Measurements from ENCODE around the gene CIRBP. TPM values are rescaled to one million over a fixed set of nuclear protein-coding genes. Genes with fewer than 3 reads are reported as not detected.

Gene CIRBP
- total and polyA plus RNA-seq, 2 of the 13 experiments (the other 11 are each of a cell fraction or from before 2014, with no cell fraction given): 133 to 140 TPM

DNA sequence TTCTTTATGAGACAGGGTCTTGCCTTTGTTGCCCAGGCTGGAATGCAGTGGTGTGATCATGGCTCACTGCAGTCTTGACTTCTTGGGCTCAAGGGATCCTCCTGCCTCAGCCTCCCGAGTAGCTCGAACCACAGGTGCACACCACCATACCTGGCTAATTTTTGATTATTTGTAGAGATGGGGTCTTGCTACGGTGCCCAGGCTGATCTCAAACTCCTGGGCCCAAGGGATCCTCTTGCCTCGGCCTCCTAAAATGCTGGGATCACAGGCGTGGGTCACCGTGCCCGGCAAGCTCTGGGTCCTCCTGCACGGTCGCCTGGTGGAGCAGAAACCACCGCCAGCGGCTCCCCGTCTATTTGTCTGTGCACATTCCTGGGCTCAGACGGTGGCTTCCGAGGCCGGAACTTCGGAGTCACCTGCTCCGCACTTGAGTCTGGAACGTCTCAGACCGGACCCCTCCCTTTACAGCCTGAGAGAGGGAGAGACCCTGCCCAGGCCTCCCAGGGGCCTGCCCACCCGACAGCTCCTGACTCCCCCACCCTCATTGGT is 38.7 kb downstream of the CIRBP start (continued):
- TF ChIP-seq NR2F6 (IDR thresholded peaks at IDR 0.05) (no peak), NR2F6 (CRISPR knock-in tag; IDR thresholded peaks at IDR 0.05) (no peak), ZNF230 (CRISPR knock-in tag; IDR thresholded peaks at IDR 0.05) (no peak), ZNF274 (CRISPR knock-in tag; IDR thresholded peaks at IDR 0.05) (no peak), FOXK1 (CRISPR knock-in tag; IDR thresholded peaks at IDR 0.05; ENCODE audit: borderline replicate concordance, low read depth) (no peak), TEAD3 (CRISPR knock-in tag; optimal IDR thresholded peaks at IDR 0.05; ENCODE audit: borderline replicate concordance) (peak; percentile 48), PREB (CRISPR knock-in tag; IDR thresholded peaks at IDR 0.05) (no peak)

GRCh38 chr19:1308718-1309117 is 39.6 kb downstream of the CIRBP start:
- FAIRE-seq: no peak
- POLR2A ChIA-PET: interaction anchor here (0.8 to 1.8 kb wide), 2 partner anchors 15 to 24 kb away, joined by 3 to 4 read pairs; no protein-coding TSS in a partner anchor

More at GRCh38 chr19:1308718-1309117, 39.6 kb downstream of the CIRBP start:
- Histone ChIP-seq H3K79me2 (ENCODE audit: insufficient read depth, low read length) (no peaks in the 10 kb centered on the region), H3K27me3 (ENCODE audit: control insufficient read depth in 1 of 2, insufficient read depth in 2 of 2, low read length in 2 of 2) (peaks cover 0 to 12% of the 10 kb centered on the region in 2 experiments; a peak in 4 of 5 replicates), H3K9ac (ENCODE audit: insufficient read depth, low read depth, low read length) (no peak overlapping the region), H3K4me2 (ENCODE audit: low read depth, low read length) (no peak overlapping the region; the same call in 1 of the 2 replicates), H2AFZ (ENCODE audit: low read length) (no peak overlapping the region), H3K27ac (ENCODE audit: extremely low read length, insufficient read depth, low read length) (no peak overlapping the region), H3K4me3 (replicated peaks in 1 of 3; ENCODE audit: insufficient read depth in 1 of 3, low read depth in 2 of 3, low read length in 3 of 3) (no peak overlapping the region), H4K20me1 (ENCODE audit: insufficient read depth, low read length) (no peaks in the 10 kb centered on the region), H3K9me3 (ENCODE audit: low read length) (no peaks in the 10 kb centered on the region), H3K4me1 (ENCODE audit: insufficient read depth, low read length) (peaks cover 58% of the 10 kb centered on the region), H3K36me3 (replicated peaks in 1 of 2; ENCODE audit: control insufficient read depth in 1 of 2, insufficient read depth in 2 of 2, low read length in 2 of 2) (no peaks in the 10 kb centered on the region)
- CTCF ChIA-PET (ENCODE audit: low intra/inter-chr PET ratio, low total read pairs): no interaction called here
- BruUV-seq (replicated peaks): no TSS peak
- no peak for ATAC-seq
- in situ Hi-C loops (cut with HindIII; ENCODE audit: extremely low pct_ligation_motif_present, low pct_unique_long_range_greater_than_20kb) (no loop called here), intact Hi-C loops (cut with micrococcal nuclease; ENCODE audit: unreplicated experiment) (no loop called here)
- DNase-seq (ENCODE audit: low spot score): no peak
- no peak for TF ChIP-seq HDAC2 (CRISPR knock-in tag; IDR thresholded peaks at IDR 0.05)
- TF ChIP-seq SMARCE1 (IDR thresholded peaks at IDR 0.05; ENCODE audit: borderline replicate concordance): no peak
- TF ChIP-seq, protein P1, sequence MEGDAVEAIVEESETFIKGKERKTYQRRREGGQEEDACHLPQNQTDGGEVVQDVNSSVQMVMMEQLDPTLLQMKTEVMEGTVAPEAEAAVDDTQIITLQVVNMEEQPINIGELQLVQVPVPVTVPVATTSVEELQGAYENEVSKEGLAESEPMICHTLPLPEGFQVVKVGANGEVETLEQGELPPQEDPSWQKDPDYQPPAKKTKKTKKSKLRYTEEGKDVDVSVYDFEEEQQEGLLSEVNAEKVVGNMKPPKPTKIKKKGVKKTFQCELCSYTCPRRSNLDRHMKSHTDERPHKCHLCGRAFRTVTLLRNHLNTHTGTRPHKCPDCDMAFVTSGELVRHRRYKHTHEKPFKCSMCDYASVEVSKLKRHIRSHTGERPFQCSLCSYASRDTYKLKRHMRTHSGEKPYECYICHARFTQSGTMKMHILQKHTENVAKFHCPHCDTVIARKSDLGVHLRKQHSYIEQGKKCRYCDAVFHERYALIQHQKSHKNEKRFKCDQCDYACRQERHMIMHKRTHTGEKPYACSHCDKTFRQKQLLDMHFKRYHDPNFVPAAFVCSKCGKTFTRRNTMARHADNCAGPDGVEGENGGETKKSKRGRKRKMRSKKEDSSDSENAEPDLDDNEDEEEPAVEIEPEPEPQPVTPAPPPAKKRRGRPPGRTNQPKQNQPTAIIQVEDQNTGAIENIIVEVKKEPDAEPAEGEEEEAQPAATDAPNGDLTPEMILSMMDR (CRISPR knock-in tag; IDR thresholded peaks at IDR 0.05): 0 out of 2 replicates have a peak, but pooled peaks have one; percentile 23
- TF ChIP-seq RAD21 (CRISPR knock-in tag; IDR thresholded peaks at IDR 0.05): no peak
- peak; percentile 49; the same call in 1 of the 2 replicates for TF ChIP-seq PATZ1 (CRISPR knock-in tag; IDR thresholded peaks at IDR 0.05)
- no peak for TF ChIP-seq ZNF564 (CRISPR knock-in tag; IDR thresholded peaks at IDR 0.05)
- no peak for TF ChIP-seq KDM3A (CRISPR knock-in tag; IDR thresholded peaks at IDR 0.05; ENCODE audit: low read depth)
- peak; percentile 33; the same call in 1 of the 2 replicates for TF ChIP-seq ZNF770 (CRISPR knock-in tag; IDR thresholded peaks at IDR 0.05)
- TF ChIP-seq AKAP8 (CRISPR knock-in tag; IDR thresholded peaks at IDR 0.05): no peak
- no peak for TF ChIP-seq ZSCAN12 (CRISPR knock-in tag; IDR thresholded peaks at IDR 0.05)
- TF ChIP-seq KLF16 (CRISPR knock-in tag; IDR thresholded peaks at IDR 0.05): no peak
- TF ChIP-seq ZNF232 (CRISPR knock-in tag; IDR thresholded peaks at IDR 0.05; ENCODE audit: borderline replicate concordance): no peak
- 10% methylated on average over 10 of the region's 11 CpGs for WGBS (ENCODE audit: low lambda C conversion rate)

Data from HepG2 (cell line).